ENCODE data around the gene MPV17. TPM values are rescaled to one million over a fixed set of nuclear protein-coding genes. Genes with fewer than 3 reads are reported as not detected.
A peak's percentile ranks its signal among the peaks of the same experiment; 100 is the strongest.

The MPV17 gene, protein sequence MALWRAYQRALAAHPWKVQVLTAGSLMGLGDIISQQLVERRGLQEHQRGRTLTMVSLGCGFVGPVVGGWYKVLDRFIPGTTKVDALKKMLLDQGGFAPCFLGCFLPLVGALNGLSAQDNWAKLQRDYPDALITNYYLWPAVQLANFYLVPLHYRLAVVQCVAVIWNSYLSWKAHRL
- total RNA-seq = 80.4 TPM
- long read RNA-seq, transcript MPV17-203 (8 exons, 1,005 nt) = major isoform, 33 of 50 reads
- long read RNA-seq, partial matches to known transcripts = 4 of 50 reads
- long read RNA-seq, other reads (novel, unspliced or antisense) = 8 of 50 reads

DNA sequence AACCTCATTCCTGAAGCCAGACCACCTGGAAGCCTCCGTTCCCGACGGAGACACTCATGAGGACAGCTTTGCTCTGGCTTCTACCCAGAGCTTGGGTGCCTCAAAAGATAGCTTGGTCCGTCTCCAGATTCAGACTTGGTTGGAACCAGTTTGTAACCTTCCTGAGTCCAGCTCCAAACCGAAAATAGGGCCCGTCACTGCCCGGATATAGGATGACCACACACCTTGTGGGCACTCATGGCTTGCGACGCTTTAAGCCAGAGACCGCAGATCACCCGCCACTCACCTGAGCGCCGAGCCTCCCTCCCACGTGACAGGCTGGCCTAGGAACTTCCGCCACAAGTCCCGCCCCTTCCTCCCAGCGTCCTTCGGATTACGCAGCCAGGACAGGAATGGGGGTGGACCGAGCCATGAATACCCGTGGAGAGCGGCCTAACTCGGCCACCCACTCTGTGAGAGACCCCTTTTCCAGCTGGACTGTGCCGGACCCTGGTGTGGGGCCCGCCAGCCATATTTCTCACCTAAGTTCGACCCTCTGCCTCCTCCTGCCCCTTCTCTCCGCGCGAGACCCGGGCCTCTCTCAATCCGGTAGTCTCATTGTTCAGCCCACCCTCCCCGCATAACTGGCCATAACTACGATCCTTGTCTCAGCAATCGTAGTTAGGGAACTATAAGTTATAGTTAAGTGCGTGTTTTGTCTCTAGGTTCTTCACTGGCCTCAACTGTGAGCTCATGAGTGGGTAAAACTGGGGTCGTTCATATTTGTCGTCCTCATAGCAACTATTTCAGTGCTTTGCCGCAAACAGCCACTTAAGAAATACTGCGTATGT, at the start of gene MPV17:
Gene MPV17, minus strand, starts transcription at position 332 of the 830 bp plus-strand sequence. CDS start 580 bp downstream, outside the sequence.
- intact Hi-C loops (cut with DNase I) = no loop called here

DNA sequence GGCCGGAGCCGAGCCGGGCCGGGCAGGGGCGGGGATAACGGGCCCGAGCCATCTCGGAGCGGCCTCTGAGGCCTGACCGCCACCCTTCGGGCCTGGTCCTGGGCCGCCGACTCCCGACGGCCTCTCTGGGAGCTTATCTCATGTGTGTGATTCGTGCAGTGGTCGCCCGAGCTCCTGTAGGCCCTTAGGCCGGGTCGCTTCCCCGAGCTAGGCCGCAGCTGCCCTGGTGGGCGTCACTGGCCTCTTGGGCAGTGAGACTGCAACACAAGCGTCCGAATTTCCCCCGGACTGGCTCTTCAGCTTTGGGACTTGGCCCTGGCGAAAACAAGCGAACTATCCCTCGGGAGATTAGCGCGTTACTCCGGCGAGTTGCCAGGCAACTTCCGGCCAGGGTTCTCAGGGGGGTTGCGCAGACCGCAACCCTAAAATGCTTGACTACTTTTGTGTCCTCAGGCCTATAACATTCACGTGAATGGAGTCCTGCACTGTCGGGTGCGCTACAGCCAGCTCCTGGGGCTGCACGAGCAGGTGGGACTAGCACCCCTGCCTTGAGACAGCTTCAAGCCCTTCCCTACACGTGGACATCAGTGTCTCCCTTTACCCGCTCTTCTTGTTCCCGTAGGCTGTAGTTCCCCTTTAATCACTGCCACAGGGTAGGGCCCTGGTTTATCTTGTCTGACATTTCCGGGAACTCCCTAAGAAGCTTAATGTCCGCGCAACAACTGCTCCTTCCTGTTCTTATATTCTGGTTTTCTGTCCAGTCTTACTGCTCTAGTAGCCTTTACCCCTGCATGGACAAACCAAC, 48.1 kb upstream of the MPV17 start:
- Histone ChIP-seq H3K4me1 (peaks cover 29% of the 10 kb centered on the region), H3K4me3 (peak overlapping the region; percentile 99), H3K36me3 (peaks cover 67% of the 10 kb centered on the region), H3K27me3 (no peaks in the 10 kb centered on the region), H3K9me3 (no peaks in the 10 kb centered on the region), H3K27ac (peak overlapping the region; percentile 94)
- ATAC-seq (peak; percentile 51), DNase-seq (no peak)
- intact Hi-C loops (cut with DNase I) = no loop called here
- TF ChIP-seq, protein P1, sequence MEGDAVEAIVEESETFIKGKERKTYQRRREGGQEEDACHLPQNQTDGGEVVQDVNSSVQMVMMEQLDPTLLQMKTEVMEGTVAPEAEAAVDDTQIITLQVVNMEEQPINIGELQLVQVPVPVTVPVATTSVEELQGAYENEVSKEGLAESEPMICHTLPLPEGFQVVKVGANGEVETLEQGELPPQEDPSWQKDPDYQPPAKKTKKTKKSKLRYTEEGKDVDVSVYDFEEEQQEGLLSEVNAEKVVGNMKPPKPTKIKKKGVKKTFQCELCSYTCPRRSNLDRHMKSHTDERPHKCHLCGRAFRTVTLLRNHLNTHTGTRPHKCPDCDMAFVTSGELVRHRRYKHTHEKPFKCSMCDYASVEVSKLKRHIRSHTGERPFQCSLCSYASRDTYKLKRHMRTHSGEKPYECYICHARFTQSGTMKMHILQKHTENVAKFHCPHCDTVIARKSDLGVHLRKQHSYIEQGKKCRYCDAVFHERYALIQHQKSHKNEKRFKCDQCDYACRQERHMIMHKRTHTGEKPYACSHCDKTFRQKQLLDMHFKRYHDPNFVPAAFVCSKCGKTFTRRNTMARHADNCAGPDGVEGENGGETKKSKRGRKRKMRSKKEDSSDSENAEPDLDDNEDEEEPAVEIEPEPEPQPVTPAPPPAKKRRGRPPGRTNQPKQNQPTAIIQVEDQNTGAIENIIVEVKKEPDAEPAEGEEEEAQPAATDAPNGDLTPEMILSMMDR (IDR thresholded peaks at IDR 0.05) = no peak

More for the DNA sequence above, at the start of gene MPV17:
- Histone ChIP-seq H3K36me3 (peaks cover 21% of the 10 kb centered on the region), H3K4me3 (peak within 1 kb of the TSS; percentile 95), H3K4me1 (peaks cover 15% of the 10 kb centered on the region), H3K27me3 (no peaks in the 10 kb centered on the region), H3K27ac (peak within 1 kb of the TSS; percentile 99), H3K9me3 (no peaks in the 10 kb centered on the region)
- ATAC-seq (peak; percentile 95), DNase-seq (peak; percentile 96)
- TF ChIP-seq, protein P1 (IDR thresholded peaks at IDR 0.05) = no peak

DNA sequence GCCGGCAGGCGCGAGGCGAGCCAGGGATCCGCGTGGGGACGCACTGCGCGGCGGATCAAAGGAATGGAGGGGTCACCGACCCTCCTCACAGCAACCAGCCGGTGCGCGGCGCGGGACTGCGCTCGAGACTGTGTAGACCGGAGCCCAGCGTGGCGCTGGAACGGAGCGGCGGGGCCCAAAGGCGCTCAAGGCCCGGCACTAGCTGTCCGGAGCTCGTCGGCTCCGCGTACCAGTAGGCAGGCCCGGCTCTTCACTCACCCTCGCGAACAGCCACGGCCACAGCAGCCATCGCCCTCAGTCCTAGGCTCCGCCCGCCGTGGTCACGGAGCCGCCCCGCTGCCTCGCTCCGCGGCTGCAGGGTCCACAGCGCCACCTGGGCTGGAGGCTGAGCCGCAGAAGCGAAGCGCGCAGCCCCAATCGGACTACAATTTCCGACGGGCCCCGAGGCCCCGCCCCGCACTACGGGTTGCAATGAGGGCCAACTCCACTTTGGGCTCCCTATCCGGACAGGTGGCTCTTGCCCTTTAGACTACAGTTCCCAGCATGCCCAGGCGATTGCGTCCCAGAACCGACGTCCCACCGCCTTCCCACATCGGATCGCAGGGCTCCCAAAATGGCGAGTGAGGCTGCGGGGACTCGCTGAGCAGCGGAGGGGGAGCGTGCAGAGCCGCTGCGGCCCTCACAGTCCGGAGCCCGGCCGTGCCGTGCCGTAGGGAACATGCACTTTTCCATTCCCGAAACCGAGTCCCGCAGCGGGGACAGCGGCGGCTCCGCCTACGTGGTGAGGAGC, 47.3 kb upstream of the MPV17 start, which contains the start of the genes EIF2B4 and SNX17:
Gene EIF2B4, minus strand, starts transcription at position 313 of the 790 bp plus-strand sequence. Its CDS starts 24 bp downstream, at position 289.
Gene SNX17, plus strand, starts transcription at position 591 of the 790 bp plus-strand sequence. Its CDS starts 128 bp downstream, at position 719.
- no peaks in the 10 kb centered on the region for H3K27me3 ChIP-seq
- peaks cover 29% of the 10 kb centered on the region for H3K4me1 ChIP-seq
- peak within 1 kb of the TSS; percentile 94 for H3K27ac ChIP-seq
- H3K36me3 ChIP-seq = peaks cover 65% of the 10 kb centered on the region
- TF ChIP-seq, protein P1 (IDR thresholded peaks at IDR 0.05) = peak; percentile 85
- DNase-seq (peak; percentile 100), ATAC-seq (peak; percentile 96)
- intact Hi-C loops (cut with DNase I) = no loop called here
- H3K9me3 ChIP-seq = no peaks in the 10 kb centered on the region
- peak within 1 kb of the TSS; percentile 99 for H3K4me3 ChIP-seq

DNA sequence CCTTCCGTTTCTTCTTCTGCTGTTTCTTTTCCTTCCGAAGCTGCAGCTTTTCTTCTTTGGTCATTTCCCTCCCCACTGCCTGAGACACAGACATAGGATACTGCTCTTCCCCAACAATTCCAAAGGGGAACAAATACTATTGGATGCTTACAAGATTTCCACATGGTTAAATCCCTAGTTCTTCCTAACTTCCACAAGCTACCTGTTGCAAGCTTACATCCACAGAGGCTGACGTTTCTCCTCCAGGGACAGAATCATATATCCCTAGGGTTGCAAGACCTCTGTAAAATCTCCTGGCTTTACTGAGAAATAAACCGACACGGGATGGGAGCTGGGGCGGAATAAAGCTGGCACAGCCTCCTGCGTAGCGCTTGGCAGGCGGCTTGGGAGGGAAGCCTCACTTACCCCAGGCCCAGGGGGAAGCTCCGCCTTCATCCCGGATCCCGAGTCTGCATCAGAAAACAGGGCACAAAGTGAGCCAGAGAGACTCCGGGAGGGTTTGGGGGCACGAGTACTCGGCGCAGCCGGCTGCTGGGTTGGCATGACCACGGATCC, 46.7 kb upstream of the MPV17 start:
- intact Hi-C loops (cut with DNase I) = no loop called here
- Histone ChIP-seq H3K9me3 (no peaks in the 10 kb centered on the region), H3K4me3 (peak overlapping the region; percentile 99), H3K27ac (peak overlapping the region; percentile 94), H3K36me3 (peaks cover 65% of the 10 kb centered on the region), H3K4me1 (peaks cover 29% of the 10 kb centered on the region), H3K27me3 (no peaks in the 10 kb centered on the region)
- ATAC-seq (peak; percentile 22), DNase-seq (no peak)
- TF ChIP-seq, protein P1 (IDR thresholded peaks at IDR 0.05) = no peak

Data from upper lobe of right lung (tissue), 1 donor.